PC-3 (cell line): ENCODE measurements around the gene KCNQ1.

Experiments used
- EZH2 ChIP-seq: fragments of 300-600 bp; sonication (generic); IDR thresholded peaks from one replicate; pipeline ENCODE4 v1.6.1; 2017; ENCODE audit warnings: antibody characterized with exemption, mild to moderate bottlenecking, low read length; ENCODE audit not compliant: unreplicated experiment
- EZH2phosphoT487 ChIP-seq: fragments of 300-600 bp; sonication (generic); IDR thresholded peaks from 2 replicates; pipeline ENCODE4 v1.6.1; 2018; ENCODE audit warnings: mild to moderate bottlenecking, antibody characterized with exemption, low read length, borderline replicate concordance
- TF ChIP-seq, protein P1 (sequence below): fragments of 300-600 bp; sonication (generic); conservative IDR thresholded peaks from 2 replicates; pipeline ENCODE4 v1.5.1; 2017; ENCODE audit warnings: antibody characterized with exemption, low read depth, mild to moderate bottlenecking, low read length

DNA sequence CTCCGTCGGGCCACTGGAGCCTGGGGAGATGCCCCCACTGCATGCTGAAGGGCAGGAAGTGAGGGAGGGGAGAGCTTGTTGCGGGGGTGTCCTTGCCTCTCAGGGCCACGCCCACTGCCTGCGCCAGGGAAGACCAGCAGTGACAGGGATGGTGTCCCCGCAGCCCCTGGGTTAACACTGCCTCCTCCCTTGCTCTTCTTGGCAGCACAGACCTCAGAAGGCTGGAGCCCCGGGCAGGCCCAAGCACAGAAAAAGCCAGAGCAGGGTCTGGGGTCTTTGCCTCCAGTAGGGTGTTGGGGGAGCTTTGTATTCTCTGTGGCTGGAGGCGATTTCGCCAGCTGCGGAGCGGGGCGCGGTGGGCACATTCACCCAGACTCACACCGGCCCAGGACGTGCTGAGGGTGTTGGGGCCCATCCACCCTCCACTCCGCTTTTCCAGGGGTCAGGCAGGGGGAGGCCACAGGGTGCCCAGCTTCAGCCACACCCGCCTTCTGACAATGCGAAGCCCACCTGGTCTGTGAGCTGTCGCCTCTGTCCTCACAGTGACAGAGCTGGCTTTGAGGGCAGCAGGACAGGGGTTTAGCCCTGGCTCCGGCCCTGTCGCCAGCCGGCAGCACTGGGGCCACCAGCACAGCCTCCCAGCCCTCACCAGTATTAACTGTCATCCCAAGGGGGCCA, 357.0 kb downstream of the KCNQ1 start:
- TF ChIP-seq, protein P1, sequence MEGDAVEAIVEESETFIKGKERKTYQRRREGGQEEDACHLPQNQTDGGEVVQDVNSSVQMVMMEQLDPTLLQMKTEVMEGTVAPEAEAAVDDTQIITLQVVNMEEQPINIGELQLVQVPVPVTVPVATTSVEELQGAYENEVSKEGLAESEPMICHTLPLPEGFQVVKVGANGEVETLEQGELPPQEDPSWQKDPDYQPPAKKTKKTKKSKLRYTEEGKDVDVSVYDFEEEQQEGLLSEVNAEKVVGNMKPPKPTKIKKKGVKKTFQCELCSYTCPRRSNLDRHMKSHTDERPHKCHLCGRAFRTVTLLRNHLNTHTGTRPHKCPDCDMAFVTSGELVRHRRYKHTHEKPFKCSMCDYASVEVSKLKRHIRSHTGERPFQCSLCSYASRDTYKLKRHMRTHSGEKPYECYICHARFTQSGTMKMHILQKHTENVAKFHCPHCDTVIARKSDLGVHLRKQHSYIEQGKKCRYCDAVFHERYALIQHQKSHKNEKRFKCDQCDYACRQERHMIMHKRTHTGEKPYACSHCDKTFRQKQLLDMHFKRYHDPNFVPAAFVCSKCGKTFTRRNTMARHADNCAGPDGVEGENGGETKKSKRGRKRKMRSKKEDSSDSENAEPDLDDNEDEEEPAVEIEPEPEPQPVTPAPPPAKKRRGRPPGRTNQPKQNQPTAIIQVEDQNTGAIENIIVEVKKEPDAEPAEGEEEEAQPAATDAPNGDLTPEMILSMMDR, result no peak
- TF ChIP-seq EZH2phosphoT487, result no peak
- TF ChIP-seq EZH2, result no peak
